RWPE1 (cell line): ENCODE measurements around the gene MET.

Experiments used
- CTCF ChIA-PET: fragments of 350-600 bp; sonication (Branson Sonifier 250); formaldehyde crosslinking; extraction: SDS; loops from one replicate; lab custom pipeline; 2021; lab: Yijun Ruan, JAX
- POLR2A ChIA-PET: fragments of 400-600 bp; formaldehyde crosslinking; extraction: SDS; loops from one replicate; lab custom pipeline; 2020; ENCODE audit warnings: antibody characterized with exemption; ENCODE audit not compliant: low non-redundant PET; lab: Yijun Ruan, JAX
- DNase-seq: peaks from one replicate; pipeline ENCODE4 v3.0.0; 2012; ENCODE audit warnings: low spot score
- H3K27ac ChIP-seq: fragments of 450-650 bp; 2 replicates; pipeline ENCODE4 v1.5.1; 2017
- TF ChIP-seq, protein P1 (sequence below): fragments of 450-650 bp; conservative IDR thresholded peaks from 2 replicates; pipeline ENCODE4 v1.5.1; 2017; ENCODE audit warnings: low read depth, mild to moderate bottlenecking

MET gene

GRCh38 chr7:116672596-116673456 lies 830 bp downstream of the MET start:
- H3K27ac ChIP-seq = peak overlapping the region; percentile 97
- TF ChIP-seq, protein P1, sequence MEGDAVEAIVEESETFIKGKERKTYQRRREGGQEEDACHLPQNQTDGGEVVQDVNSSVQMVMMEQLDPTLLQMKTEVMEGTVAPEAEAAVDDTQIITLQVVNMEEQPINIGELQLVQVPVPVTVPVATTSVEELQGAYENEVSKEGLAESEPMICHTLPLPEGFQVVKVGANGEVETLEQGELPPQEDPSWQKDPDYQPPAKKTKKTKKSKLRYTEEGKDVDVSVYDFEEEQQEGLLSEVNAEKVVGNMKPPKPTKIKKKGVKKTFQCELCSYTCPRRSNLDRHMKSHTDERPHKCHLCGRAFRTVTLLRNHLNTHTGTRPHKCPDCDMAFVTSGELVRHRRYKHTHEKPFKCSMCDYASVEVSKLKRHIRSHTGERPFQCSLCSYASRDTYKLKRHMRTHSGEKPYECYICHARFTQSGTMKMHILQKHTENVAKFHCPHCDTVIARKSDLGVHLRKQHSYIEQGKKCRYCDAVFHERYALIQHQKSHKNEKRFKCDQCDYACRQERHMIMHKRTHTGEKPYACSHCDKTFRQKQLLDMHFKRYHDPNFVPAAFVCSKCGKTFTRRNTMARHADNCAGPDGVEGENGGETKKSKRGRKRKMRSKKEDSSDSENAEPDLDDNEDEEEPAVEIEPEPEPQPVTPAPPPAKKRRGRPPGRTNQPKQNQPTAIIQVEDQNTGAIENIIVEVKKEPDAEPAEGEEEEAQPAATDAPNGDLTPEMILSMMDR = no peak
- POLR2A ChIA-PET = no interaction called here
- no peak for DNase-seq
- CTCF ChIA-PET = interaction anchor here (1.7 kb wide), 1 partner anchor 82 kb away, joined by 10 read pairs; no protein-coding TSS in a partner anchor

GRCh38 chr7:116673457-116673865 lies 1.5 kb downstream of the MET start:
- no peak overlapping the region for H3K27ac ChIP-seq
- TF ChIP-seq, protein P1 = no peak
- ChIA-PET CTCF (no interaction called here), POLR2A (no interaction called here)
- DNase-seq = no peak

DNA sequence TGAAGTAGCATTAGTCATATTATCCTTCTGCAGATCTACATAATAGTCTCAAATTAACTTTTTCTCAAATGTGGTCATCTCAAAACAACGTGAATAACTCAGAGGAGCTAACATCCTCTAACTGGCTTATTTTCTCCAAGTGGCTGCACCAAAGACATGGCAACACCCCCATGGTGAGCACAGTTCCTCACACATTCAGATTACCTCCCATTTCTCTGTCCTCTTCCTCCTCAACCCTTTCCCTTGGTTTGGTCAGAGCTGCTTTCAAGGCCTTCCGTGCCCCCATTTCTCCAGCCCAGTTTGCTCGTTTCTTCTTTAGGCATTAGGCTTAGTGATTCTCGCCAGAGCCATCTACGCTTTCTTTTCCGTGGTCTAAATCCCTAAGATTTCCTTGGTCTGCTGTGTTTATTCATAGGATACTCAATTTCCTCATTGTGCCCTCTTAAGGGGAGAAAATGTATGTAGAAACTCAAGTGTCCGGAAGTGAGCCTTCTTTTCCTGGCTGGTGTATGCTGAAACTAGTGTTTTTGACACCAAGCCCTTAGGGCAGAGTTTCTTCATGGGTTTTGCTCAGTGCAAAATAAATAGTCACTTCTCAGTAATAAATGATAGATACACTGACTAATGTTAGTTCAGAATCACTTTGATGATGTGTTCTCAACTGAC lies 2.6 kb downstream of the MET start:
- CTCF ChIA-PET = interaction anchor here (0.8 kb wide), 1 partner anchor 142 kb away, joined by 3 read pairs; no protein-coding TSS in a partner anchor
- no peak for DNase-seq
- TF ChIP-seq, protein P1 = no peak
- POLR2A ChIA-PET = interaction anchor here (0.7 kb wide), 1 partner anchor 25 kb away, joined by 4 read pairs; no protein-coding TSS in a partner anchor
- peak overlapping the region; percentile 72; the same call in 1 of the 2 replicates for H3K27ac ChIP-seq

DNA sequence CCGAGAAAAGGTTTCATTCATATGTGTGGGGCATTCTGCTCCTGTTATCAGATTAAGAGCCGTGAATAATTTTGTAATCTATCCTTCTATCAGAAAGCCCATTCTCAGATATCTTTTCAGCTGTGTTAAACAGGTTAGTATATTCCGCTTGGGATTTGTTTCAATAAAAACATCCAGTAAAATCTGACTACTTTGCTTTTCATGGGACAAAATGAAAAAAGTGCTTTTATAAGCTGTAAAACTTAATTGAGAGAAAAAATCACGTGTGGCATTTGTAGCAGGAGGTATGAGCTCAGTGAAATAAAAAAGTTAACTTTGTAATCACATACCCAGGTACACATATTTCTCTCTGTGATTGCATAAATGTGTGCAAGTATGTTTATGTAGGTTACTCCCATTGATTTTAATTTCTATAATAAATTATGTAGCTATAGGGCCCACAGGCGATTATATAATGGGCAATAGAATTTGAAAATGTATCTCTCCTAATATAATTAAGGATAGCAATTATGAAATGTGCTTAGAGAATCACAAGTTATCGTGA lies 3.9 kb downstream of the MET start:
- ChIA-PET POLR2A (no interaction called here), CTCF (no interaction called here)
- TF ChIP-seq, protein P1 = no peak
- DNase-seq = no peak
- H3K27ac ChIP-seq = no peak overlapping the region

DNA sequence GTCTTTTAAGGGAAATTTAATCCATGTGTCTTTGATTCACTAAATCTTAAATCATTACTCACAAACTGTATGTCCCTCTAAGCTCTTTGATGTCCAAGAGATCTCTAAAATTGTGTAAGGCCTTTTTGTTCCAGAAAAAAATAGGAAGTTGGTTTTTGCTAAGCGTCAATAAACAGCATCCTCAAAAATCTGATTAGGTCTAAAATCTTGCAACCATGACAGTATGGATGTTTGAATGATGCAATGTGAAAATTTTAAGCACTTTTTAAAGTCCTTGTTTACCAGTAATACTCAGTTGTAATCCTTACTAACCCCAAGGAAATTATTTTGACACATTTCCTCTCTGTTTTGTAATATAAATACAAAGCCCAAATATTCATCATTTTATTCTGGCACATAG lies 6.8 kb downstream of the MET start:
- POLR2A ChIA-PET = no interaction called here
- CTCF ChIA-PET = interaction anchor here (0.6 kb wide), 1 partner anchor 14 kb away, joined by 3 read pairs; no protein-coding TSS in a partner anchor
- TF ChIP-seq, protein P1 = no peak
- no peak for DNase-seq
- no peak overlapping the region for H3K27ac ChIP-seq

GRCh38 chr7:116679500-116679899 lies 7.5 kb downstream of the MET start:
- CTCF ChIA-PET = interaction anchor here (0.6 to 0.7 kb wide), 3 partner anchors 13 to 184 kb away, joined by 3 read pairs; no protein-coding TSS in a partner anchor
- DNase-seq = peak; percentile 86
- TF ChIP-seq, protein P1 = no peak
- no peak overlapping the region for H3K27ac ChIP-seq
- POLR2A ChIA-PET = no interaction called here
